DOHH2 (cell line): ENCODE data around the gene PKP3.

Experiments used
- H3F3A ChIP-seq: fragments of 200-600 bp; sonication (generic), shearing (Covaris generic); 2 replicates; pipeline ENCODE4 v1.6.0; 2016; ENCODE audit warnings: antibody characterized with exemption, mild to moderate bottlenecking; ENCODE audit not compliant: control insufficient read depth, insufficient read depth
- H3K27ac ChIP-seq: fragments of 200-600 bp; sonication (generic); 2 replicates; pipeline ENCODE4 v1.5.1; 2014; ENCODE audit warnings: low read depth, mild to moderate bottlenecking, low read length, moderate library complexity
- H3K27me3 ChIP-seq: fragments of 200-600 bp; sonication (generic); 2 replicates; pipeline ENCODE4 v1.6.1; 2014; ENCODE audit warnings: mild to moderate bottlenecking, low read length, mixed read lengths; ENCODE audit not compliant: control insufficient read depth
- H3K36me3 ChIP-seq: fragments of 200-600 bp; sonication (generic); 2 replicates; pipeline ENCODE4 v1.6.1; 2014; ENCODE audit warnings: mild to moderate bottlenecking, low read length, moderate library complexity, mixed read lengths; ENCODE audit not compliant: control insufficient read depth
- H3K4me1 ChIP-seq: fragments of 200-600 bp; sonication (generic); 2 replicates; pipeline ENCODE4 v1.6.1; 2014; ENCODE audit warnings: mild to moderate bottlenecking, low read length, mixed read lengths; ENCODE audit not compliant: control insufficient read depth
- H3K4me2 ChIP-seq: fragments of 200-600 bp; sonication (generic); 2 replicates; pipeline ENCODE4 v1.6.0; 2014; ENCODE audit warnings: mild to moderate bottlenecking, low read length, moderate library complexity
- H3K4me3 ChIP-seq: fragments of 200-600 bp; sonication (generic); 2 replicates; pipeline ENCODE4 v1.5.1; 2014; ENCODE audit warnings: mild to moderate bottlenecking, low read length, mixed read lengths
- H3K79me2 ChIP-seq: fragments of 200-600 bp; sonication (generic); 2 replicates; pipeline ENCODE4 v1.6.1; 2014; ENCODE audit warnings: mild to moderate bottlenecking, low read length, mixed read lengths; ENCODE audit not compliant: control insufficient read depth
- H3K9me2 ChIP-seq: fragments of 200-600 bp; sonication (generic); replicated peaks from 2 replicates; pipeline ENCODE4 v1.6.1; 2014; ENCODE audit warnings: mild to moderate bottlenecking, low read length, mixed read lengths; ENCODE audit not compliant: control insufficient read depth
- H3K9me3 ChIP-seq: fragments of 200-600 bp; sonication (generic); 2 replicates; pipeline ENCODE4 v1.6.1; 2014; ENCODE audit warnings: antibody characterized with exemption, low read length, mixed read lengths; ENCODE audit not compliant: control insufficient read depth, insufficient read depth
- H4K20me1 ChIP-seq: fragments of 200-600 bp; sonication (generic); 2 replicates; pipeline ENCODE4 v1.6.0; 2014; ENCODE audit warnings: low read depth, mild to moderate bottlenecking, antibody characterized with exemption, low read length, moderate library complexity; ENCODE audit not compliant: control insufficient read depth, insufficient read depth
- EZH2phosphoT487 ChIP-seq: fragments of 200-600 bp; sonication (generic); IDR thresholded peaks from 2 replicates; pipeline ENCODE4 v1.6.1; 2017; ENCODE audit warnings: borderline replicate concordance, mild to moderate bottlenecking, antibody characterized with exemption, low read length, moderate library complexity, mixed read lengths
- TF ChIP-seq, protein P1 (sequence below): fragments of 200-600 bp; sonication (generic); IDR thresholded peaks from one replicate; pipeline ENCODE4 v1.5.1; 2014; ENCODE audit warnings: antibody characterized with exemption, mild to moderate bottlenecking, low read depth, low read length; ENCODE audit not compliant: poor library complexity, severe bottlenecking

The PKP3 gene

DNA sequence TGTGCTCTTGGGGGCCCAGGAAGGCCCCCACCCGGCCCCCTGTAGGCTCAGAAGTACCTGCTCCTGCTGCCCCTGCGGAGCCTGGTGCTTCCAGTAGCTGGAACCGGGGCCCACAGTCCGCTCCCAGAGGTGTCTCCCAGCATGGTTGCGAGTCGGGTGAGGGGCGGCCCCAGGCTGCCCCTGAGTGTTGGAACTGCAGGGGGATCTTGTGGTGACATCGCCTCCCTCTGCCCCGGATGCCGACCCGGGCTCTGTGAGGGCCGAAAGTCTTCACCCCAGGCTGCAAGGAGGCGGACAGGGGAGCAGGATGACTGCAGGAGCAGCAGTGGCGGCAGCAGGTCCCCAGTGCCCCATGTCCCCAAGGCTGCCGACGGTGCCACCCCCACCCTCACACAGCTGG lies 9.5 kb upstream of the PKP3 start:
- Histone ChIP-seq H3K27ac (no peak overlapping the region), H4K20me1 (no peaks in the 10 kb centered on the region), H3K27me3 (no peaks in the 10 kb centered on the region), H3K36me3 (no peaks in the 10 kb centered on the region), H3K4me3 (no peak overlapping the region), H3K79me2 (no peaks in the 10 kb centered on the region), H3K4me1 (no peaks in the 10 kb centered on the region), H3K4me2 (no peak overlapping the region), H3F3A (no peaks in the 10 kb centered on the region), H3K9me3 (peaks cover 13% of the 10 kb centered on the region), H3K9me2 (no peaks in the 10 kb centered on the region)
- TF ChIP-seq, protein P1, sequence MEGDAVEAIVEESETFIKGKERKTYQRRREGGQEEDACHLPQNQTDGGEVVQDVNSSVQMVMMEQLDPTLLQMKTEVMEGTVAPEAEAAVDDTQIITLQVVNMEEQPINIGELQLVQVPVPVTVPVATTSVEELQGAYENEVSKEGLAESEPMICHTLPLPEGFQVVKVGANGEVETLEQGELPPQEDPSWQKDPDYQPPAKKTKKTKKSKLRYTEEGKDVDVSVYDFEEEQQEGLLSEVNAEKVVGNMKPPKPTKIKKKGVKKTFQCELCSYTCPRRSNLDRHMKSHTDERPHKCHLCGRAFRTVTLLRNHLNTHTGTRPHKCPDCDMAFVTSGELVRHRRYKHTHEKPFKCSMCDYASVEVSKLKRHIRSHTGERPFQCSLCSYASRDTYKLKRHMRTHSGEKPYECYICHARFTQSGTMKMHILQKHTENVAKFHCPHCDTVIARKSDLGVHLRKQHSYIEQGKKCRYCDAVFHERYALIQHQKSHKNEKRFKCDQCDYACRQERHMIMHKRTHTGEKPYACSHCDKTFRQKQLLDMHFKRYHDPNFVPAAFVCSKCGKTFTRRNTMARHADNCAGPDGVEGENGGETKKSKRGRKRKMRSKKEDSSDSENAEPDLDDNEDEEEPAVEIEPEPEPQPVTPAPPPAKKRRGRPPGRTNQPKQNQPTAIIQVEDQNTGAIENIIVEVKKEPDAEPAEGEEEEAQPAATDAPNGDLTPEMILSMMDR, result no peak
- TF ChIP-seq EZH2phosphoT487, result no peak

DNA sequence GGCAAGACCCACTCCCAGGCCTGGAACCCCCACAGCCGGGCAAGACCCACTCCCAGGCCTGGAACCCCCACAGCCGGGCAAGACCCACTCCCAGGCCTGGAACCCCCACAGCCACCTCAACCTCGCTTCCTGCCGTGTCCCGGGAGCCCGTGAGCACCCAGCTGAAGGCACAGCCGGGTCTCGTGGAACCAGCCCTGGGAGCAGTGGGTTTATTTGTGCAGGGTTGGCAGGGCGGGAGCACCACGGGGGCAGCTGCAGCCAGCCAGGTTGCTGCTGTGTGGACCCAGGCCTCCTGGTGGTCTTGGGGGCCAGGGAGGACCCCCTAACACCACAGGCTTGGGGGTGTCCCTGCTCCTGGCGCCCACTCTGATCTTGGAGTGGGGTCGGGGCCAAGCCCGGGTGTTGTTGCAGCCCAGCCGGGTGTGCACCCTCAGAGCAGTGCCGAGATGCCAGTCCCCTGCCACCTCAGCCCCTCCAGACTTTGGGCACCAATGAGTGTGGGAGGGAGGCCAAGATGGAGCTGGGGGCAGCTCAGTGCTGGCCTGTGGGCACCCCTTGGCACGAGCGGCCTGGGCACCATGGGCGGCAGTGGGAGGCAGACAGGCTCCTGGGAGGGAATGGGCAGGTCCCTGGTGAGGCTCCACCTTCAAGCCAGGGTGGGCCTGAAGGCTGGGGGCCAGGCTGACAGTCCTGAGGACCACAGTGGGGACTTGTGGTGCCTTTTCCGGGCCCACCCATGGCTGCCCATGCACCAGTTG lies 8.2 kb upstream of the PKP3 start:
- TF ChIP-seq, protein P1, result no peak
- Histone ChIP-seq H3K27ac (no peak overlapping the region), H3K4me3 (no peak overlapping the region), H3K4me1 (no peaks in the 10 kb centered on the region), H4K20me1 (no peaks in the 10 kb centered on the region), H3F3A (no peaks in the 10 kb centered on the region), H3K79me2 (no peaks in the 10 kb centered on the region), H3K9me2 (no peaks in the 10 kb centered on the region), H3K9me3 (peaks cover 13% of the 10 kb centered on the region), H3K36me3 (no peaks in the 10 kb centered on the region), H3K27me3 (no peaks in the 10 kb centered on the region), H3K4me2 (no peak overlapping the region)

DNA sequence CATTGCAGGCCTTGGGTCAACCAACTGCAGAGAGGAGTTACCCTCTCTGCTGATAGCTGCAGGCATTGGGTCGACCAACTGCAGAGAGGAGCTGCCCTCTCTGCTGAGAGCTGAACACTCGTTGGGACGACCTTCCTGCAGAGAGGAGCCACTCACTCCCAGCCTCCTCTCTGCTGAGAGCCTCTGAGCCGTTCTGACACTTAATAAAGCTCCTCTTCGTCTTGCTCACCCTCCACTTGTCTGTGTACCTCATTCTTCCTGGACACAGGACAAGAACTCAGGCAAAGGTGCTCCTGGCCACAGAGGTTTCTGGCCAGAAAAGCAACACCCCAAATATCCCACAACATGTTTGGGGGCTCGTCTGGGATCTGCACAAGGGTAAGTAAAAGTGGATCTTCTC lies 7.5 kb upstream of the PKP3 start:
- H3K4me2 ChIP-seq, result no peak overlapping the region
- no peak overlapping the region for H3K27ac ChIP-seq
- H3K4me1 ChIP-seq, result no peaks in the 10 kb centered on the region
- TF ChIP-seq, protein P1, result no peak
- no peak for TF ChIP-seq EZH2phosphoT487
- H3K79me2 ChIP-seq, result no peaks in the 10 kb centered on the region
- no peaks in the 10 kb centered on the region for H4K20me1 ChIP-seq
- H3K9me2 ChIP-seq, result no peaks in the 10 kb centered on the region
- H3K27me3 ChIP-seq, result no peaks in the 10 kb centered on the region
- H3K36me3 ChIP-seq, result no peaks in the 10 kb centered on the region
- H3F3A ChIP-seq, result no peaks in the 10 kb centered on the region
- no peak overlapping the region for H3K4me3 ChIP-seq
- peaks cover 13% of the 10 kb centered on the region for H3K9me3 ChIP-seq
